Activated CD8-positive, alpha-beta memory T cell treated with anti-CD3 and anti-CD28 coated beads for 48 hours (primary cell): ENCODE results near the gene ATF1.
"Not testable (repeated sequence)": the region's sequence is repeated elsewhere in the genome, so short reads cannot be mapped to it uniquely, and the experiment has no call there.

Source experiments
- DNase-seq, 3 experiments: peaks; one replicate each; pipeline ENCODE4 v3.0.0-alpha.2; 2020; ENCODE audit warnings: low read depth in 2 of 3, low spot score in 2 of 3

The ATF1 gene

DNA sequence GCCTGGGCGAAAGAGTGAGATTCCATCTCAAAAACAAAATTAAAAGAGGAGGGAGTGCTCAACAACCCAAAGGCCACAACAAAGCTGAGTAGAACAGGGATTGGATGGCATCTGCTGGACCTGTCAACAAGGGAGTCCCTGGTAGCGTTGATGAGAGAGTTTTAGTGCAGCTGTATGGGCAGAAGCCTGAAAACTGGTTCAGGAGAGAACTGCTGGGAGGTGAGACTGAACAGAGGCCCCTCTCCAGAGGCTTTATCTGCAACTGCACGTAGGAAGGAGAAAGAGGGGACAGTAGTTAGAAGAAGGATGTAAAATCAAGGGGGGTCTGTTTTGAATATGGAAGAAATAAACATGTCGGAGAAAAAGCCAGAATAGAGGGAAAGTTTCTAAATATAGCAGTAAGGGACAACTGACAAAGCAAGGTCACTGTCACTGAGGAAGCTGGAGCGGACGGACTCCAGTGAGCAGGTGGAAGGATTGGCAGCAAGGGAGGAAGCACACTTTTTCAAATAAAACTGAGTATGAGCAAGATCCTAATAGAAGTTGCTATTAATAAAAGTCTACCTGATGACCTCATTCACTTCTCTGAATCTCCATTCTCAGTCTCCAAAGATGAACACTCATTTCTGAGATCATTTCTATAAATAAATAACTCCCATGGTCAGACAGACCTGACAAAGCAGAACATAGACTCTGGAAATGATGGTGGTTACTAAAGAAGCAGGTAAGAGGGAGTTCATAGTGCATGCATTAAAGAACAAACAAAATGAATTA is 11.8 kb upstream of the ATF1 start:
- DNase-seq: no peak

DNA sequence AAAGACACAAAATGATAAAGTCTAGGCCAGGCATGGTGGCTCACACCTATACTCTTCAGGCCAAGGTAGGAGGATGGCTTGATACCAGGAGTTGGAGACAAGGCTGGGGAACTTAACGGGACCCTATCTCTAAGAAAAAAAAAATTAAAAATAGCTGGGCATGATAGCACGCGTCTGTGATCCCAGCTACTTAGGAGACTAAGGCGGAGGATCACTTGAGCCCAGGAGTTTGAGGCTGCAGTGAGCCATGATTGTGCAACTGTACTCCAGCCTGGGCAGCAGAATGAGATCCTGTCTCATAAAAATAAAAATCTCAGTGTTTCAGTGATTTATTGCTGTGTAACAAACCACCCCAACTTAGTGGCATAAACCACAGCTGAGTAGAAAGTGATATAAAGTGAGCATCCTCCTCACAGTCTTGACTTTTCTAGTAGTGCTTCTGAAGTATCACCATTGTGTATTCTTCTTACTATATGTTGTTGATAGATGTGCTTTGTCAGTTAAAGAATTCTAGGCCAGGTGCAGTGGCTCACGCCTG is 10.6 kb upstream of the ATF1 start:
- no peak for DNase-seq

DNA sequence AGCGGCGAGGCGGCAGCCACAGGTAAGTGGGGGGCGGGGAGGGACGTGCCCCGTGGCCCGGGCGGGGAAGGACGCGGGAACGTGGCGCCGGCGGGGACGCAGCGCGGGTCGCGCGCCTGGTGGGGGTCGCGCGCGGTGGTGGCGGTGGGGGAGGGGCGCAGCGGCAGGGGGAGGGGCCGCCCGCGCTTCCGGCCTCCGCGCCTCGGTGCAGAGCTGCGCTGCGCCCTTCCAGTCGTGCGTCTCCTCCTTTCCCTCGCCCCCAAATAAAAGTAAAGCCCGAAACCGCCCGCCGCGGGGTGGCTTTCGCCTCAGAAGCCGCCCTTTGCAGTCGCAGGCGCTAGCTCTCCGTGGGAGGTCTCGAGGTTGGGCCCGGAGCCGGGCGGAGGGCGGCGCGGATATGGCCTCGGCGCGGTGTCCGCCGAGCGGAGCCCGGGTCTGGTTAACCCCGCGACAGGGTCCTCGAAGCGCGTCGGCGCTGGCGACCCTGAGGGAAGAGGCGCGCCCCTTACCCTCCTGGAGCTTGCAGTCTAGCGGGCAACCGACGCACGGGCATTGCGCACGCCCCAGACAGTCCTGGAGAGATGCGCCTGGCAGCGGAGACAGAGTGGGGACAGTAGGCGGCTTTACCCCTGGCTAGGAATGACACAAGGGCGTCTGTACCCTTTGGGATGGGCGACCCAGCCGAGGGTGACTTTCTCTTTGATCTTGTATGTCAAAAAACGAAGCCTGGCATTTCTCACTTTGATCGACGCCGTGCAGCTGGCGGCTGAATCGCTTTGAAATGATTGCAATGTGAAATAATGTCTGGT is 589 bp downstream of the ATF1 start:
- peak in 2 of 3 experiments; percentile 63 to 67 for DNase-seq

DNA sequence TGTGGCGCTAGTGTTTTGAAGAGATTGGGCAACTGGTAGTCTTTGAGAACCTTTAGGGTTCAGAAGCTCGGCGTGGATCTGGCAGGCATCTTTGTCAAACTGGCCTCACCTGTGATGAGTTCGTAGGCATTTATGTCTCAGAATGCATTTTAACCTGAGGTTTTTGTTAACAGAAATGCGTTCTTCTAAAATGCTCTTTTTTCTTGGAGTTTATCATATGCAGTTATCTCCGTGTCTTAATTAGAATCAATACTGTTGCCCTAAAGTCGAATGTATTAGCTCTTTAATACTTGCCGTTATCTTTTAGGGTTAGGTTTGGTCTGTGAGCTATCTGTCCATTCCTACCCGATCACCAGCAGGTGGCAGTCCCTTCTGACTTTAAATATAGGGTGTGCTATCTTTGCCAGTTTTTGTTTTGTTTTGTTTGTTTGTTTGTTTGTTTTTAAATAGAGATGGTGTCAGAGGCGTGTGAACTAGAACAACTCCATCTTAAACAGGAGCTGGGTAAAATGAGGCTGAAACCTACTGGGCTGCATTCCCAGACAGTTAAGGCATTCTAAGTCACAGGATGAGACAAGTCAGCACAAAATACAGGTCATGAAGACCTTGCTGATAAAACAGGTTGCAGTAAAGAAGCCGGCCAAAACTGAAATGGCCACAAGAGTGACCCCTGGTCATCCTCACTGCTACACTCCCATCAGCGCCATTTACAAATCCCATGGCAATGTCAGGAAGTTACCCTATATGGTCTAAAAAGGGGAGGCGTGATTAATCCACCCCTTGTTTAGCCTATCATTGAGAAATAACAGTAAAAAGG is 1.4 kb downstream of the ATF1 start:
- no peak for DNase-seq

DNA sequence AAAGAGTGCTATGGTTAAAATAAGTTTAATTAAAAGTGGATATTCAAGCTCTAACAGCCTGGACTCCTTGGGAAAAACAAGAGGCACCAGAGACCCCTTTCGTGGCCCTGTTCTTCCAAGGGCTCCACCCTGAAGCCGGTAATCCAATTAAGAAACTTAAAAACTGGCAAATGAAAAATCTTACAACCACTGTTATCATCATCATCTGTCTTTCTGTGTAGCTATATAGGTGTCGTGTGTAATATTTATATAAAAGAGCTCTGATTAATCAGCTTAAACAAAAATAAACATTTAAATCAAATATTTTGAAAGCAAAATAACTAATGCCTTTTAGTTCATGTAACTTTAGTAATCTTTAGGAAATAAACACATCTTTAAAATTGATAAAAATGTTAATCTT is 4.5 kb downstream of the ATF1 start:
- DNase-seq: no peak

DNA sequence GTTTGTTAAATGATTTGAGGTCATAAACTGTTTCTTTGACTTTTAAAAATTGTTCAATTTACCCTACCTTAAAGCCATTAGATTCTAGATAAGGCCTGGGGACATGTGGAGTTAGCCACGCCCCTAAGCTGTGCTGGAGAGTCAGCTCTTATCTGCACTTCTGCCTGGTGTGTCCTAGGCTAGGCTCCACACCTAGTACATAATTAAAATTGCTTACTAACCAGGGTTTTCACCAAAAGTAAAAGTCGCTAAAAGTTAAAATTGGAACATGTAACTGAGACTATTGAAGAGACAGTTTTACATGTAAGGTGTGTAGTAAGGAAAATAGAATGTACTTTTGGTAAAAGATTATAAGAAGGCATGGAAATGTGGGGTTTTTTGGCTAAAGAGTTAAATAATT is 4.9 kb downstream of the ATF1 start:
- not testable (repeated sequence) for DNase-seq

DNA sequence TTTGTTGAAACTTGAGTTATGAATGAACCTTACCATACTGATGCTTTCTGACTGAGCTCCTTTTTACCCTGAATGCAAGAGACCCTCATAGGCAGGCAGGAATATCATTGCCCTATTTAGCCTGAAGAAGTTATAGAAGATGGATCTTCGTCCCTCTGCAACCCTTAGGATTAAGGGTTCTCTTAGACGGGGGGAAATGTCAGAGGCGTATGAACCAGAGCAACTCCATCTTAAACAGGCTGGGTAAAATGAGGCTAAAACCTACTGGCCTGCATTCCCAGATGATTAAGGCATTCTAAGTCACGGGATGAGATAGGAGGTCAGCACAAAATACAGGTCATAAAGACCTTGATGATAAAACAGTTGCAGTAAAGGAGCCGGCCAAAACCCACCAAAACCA is 7.5 kb downstream of the ATF1 start:
- no peak for DNase-seq

DNA sequence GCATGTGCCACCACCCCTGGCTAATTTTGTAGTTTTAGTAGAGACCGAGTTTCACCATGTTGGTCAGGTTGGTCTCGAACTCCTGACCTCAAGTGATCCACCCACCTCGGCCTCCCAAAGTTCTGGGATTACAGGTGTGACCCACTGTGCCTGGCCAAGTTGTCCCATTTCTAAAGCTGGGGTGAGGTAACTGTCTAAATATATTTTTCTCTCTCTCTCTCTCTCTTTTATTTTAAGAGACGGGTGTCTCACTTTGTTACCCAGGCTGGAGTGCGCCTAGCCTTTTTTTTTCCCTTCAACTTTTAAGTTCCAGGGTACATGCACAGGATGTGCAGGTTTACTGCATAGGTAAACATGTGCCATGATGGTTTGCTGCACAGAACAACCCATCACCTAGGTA is 8.6 kb downstream of the ATF1 start:
- DNase-seq: no peak

DNA sequence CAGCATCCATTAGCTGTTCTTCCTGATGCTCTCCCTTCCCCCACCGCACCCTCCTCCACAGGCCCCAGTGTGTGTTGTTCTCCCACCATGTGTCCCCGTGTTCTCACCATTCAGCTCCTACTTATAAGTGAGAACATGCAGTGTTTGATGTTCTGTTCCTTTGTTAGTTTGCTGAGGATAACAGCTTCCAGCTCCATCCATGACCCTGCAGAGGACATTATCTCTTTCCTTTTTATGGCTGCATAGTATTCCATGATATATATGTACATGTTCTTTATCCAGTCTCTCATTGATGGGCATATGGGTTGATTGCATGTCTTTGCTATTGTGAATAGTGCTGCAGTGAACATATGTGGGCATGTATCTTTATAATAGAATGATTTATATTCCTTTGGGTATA is 9.0 kb downstream of the ATF1 start:
- no peak for DNase-seq

DNA sequence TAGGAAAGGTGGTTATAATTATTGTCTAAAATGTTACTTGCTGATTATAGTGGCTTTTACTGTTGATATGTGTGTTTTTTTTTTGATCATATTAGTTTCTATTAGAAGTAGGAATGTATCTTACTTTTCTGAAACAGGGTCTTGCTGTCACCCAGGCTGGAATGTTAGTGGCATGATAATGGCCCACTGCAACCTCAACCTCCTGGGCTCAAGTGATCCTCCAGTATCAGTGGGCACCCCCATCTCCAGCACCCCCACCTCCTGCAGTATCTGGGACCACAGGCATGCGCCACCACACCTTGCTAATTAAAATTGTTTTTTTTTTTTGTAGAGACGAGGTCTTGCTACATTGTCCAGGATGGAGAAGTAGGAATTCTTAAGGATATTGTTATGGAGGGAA is 11.3 kb downstream of the ATF1 start:
- no peak for DNase-seq

DNA sequence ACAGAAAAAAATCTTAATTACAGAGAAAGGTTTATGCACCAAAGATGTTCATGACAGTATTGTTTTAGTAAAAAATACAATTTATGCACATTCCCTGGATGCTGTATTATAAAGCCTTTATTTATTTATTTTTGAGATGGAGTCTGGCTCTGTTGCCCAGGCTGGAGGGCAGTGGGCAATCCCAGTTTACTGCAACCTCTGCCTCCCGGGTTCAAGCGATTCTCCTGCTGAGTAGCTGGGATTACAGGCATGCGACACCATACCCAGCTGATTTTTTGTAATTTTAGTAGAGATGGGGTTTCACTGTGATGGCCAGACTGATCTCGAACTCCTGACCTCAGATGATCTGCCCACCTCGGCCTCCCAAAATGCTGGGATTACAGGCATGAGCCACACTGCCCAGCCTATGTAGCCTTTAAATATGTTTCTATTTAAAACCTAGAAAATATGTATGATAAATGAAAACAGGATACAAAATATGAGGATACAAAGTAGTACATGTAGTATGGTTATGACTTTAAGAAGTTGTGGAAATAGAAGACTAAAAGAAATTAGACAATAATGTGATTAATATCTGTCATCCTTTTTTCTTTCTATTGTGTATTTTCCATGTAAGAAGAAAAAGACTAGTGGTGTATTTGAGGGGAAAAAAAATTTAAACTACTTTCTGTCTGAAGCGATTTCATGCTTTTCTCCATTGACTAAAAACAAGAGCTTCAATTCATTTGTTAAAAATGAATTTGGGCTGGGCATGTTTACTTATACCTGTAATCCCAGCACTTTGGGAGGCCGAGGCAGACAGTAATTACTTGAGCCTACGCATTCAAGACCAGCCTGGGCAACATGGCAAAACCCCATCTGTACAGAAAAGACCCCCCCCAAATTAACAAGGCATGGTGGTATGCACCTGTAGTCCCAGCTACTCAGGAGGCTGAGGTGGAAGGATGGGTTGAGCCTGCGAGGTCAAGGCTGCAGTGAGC is 13.1 kb downstream of the ATF1 start:
- no peak for DNase-seq

DNA sequence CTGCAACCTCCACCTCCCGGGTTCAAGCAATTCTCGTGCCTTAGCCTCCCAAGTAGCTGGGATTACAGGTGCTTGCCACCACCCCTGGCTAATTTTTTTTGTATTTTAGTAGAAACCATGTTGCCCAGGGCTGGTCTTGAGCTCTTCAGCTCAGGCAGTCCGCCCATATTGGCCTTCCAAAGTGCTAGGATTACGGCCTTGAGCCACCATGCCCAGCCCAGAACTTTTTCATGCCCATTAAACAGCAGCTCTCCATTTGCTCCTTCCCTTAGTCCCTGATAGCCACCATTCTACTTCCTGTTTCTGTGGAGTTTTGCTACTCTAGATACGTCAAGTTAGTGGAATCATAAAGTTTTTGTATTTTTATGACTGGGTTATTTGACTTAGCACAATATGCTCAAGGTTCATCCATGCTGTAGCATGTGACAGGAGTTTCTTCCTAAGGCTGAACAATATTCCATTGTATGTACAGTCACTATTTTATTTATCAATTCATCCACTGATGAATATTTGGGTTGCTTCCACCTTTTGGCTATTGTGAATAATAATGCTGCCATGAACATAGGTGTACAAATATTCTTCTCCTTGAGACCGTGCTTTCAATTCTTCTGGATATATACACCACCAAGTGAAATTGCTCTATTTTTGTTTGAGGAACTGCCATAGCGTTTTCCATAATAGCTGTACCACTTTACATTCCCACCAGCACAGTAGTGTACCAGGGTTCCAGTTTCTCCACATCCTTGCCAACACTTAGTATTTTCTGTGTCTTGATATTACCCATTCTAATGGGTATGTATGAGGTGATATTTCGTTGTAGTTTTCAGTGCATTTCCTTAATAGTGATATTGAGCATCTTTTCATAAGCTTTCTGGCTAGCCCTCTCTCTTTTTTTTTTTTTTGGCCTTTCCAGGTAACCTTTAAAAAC is 15.0 kb downstream of the ATF1 start:
- no peak for DNase-seq

DNA sequence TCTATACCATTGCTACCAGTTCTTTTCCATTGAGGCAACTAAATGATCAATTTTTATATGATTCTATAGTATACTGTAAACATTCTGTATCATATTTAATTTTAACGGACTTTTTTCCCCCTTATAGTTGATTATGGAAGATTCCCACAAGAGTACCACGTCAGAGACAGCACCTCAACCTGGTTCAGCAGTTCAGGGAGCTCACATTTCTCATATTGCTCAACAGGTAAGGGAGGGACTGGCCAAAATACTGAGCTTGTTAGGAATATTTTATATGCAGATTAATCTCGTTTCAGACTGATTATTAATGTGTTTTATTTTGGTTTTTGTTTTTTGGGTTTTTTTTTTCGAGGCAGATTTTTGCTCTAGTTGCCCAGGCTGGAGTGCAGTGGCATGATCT is 16.1 kb downstream of the ATF1 start:
- no peak for DNase-seq

DNA sequence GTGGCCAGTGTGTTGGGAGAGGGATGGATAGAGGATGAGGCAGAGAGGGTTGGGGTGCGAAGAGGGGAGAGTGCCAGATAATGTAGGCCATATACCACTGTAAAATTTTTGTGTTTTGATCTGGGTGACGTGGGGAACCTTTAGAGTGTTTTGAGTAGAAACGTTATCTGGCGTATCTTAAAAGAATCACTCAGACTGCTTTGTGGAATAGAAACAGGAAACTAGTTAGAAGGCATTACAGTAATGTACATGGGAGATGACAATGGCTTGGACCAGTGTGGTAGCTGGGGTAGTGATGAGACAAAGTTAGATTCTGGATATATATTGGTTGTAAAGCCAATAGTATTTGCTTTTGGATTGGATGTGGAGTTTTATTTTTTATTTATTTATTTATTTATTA is 20.6 kb downstream of the ATF1 start:
- DNase-seq: no peak

DNA sequence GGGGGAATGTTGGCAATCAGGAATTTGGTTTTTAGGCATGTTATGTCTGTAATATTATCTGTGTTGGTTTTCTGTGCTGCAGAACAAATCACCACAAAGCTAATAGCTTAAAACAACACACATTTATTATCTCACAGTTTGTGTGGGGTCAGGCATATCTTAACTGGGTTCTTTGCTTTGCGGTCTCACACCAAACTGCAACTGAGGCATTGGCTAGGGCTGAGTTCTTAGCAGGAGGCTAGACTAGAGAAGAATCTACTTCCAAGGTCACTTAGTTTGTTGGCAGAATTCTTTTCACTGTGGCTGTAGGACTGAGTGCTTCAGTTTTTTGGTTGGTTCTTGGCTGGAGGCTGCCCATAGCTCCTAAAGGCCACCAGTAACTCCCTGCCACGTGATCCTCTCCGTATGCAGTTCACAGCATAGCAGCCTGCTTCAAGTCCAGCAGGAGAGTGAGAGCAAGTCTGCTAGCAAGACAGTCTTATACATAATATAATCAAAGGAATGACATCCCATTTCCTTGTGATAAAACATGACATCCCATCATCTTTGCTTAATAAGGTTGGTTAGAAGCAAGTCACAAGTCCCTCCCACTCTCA is 21.6 kb downstream of the ATF1 start:
- DNase-seq: no peak

DNA sequence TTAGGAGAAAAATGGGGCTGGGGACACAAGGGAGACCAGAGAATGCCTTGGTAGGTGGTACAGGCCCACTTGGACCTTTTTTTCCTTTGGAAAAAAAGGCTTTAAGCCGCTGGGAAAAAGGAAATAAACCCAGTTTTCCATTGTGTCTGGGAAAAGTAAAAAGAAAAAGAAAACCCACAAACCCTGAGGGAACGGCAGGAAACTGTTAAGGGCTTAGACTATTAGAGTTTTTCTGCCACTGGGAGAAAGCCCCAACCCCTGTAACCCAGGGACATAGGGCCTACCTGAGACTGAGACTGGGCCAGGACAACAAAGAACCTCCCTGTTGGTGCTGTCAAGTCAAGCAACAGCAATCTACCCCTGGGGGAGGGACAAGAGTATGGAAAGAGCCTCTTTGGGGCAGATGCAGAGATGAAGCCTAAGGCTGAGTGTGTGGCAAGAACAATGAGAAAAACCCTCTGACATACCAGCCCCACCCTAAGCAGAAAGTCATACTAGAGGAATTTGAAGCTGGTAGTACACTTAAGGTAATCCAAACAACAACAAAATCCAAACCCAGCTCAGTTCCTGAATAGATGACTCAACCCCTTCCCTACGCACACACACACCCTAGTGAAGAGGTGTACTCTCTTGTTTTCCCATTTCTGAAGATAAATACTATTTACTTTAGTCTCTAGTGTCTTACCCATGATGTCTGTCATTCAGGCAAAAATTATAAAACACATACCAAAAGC is 22.8 kb downstream of the ATF1 start:
- no peak for DNase-seq

DNA sequence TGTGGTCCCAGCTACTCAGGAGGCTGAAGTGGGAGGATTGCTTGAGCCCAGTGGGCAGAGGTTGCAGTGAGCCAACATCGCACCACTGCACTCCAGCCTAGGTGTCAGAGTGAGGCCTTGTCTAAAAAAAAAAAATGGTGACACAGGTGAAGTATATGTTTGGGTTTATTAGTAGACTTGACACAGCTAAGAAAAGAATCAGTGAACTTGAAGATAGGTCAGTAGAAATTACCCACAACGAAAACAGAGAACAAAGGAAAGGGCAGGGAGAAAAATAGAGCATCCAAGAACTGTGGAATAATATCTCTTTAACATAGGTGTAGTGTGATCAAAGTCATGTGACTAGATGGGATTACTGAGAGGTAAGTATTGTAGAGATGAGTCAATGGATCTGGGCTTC is 23.7 kb downstream of the ATF1 start:
- DNase-seq: no peak

DNA sequence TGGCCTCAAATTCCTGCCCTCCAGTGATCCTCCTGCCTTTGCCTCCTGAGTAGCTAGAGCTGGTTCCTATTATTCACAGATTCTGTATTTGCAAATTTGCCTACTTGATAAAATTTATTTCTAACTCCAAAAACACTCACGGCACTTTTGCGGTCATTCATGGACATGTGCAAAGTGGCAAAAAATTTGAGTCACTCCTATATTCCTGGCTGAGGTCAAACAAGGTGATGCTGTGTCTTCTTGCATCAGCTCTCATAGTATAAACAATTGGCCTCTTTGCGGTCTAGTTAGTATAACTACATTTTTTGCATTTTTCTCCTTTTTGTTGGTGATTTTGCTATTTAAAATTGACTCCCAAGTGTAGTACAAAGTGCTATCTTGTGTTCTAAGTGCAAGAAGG is 24.7 kb downstream of the ATF1 start:
- no peak for DNase-seq
